Astrocyte of the cerebellum (primary cell): ENCODE data around the gene LILRB4.

Experiments used
- DNase-seq: peaks from one replicate; pipeline ENCODE4 v3.0.0-alpha.2; 2011; ENCODE audit warnings: low read depth
- H3K4me3 ChIP-seq: 2 replicates; pipeline ENCODE4 v1.5.1; 2011; ENCODE audit warnings: mild to moderate bottlenecking, low read depth, low read length, moderate library complexity
- in situ Hi-C: cut with HindIII; loops from 2 replicates; pipeline ENCODE4 v1.10.0; 2017; ENCODE audit warnings: low sequenced_read_pairs
- TF ChIP-seq, protein P1 (sequence below): IDR thresholded peaks from 2 replicates; pipeline ENCODE4 v1.5.1; 2012; ENCODE audit warnings: low read length, low read depth, moderate library complexity, mild to moderate bottlenecking; ENCODE audit errors: missing control alignments

Gene LILRB4

DNA sequence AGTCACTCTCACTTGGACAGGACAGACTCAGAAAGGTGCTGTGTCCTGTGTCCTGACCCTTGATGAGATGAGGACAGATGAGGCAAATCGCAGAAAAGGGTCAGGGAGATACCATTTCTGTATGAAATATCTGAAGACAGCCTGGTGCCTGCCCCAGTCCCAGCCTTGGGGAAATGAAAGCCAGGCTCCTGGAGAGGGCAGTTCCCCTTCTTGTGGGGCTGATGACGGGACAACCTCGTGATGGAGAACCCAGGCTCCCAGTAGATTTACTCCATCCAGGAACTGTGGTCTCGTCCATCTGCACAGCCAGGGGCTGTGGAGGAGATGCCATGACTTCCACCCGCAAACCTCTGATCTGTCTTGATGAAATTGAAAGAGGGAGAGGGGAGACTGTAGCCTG, 18.7 kb upstream of the LILRB4 start:
- DNase-seq = no peak
- TF ChIP-seq, protein P1, sequence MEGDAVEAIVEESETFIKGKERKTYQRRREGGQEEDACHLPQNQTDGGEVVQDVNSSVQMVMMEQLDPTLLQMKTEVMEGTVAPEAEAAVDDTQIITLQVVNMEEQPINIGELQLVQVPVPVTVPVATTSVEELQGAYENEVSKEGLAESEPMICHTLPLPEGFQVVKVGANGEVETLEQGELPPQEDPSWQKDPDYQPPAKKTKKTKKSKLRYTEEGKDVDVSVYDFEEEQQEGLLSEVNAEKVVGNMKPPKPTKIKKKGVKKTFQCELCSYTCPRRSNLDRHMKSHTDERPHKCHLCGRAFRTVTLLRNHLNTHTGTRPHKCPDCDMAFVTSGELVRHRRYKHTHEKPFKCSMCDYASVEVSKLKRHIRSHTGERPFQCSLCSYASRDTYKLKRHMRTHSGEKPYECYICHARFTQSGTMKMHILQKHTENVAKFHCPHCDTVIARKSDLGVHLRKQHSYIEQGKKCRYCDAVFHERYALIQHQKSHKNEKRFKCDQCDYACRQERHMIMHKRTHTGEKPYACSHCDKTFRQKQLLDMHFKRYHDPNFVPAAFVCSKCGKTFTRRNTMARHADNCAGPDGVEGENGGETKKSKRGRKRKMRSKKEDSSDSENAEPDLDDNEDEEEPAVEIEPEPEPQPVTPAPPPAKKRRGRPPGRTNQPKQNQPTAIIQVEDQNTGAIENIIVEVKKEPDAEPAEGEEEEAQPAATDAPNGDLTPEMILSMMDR = no peak
- in situ Hi-C loops = no loop called here
- H3K4me3 ChIP-seq = no peak overlapping the region

DNA sequence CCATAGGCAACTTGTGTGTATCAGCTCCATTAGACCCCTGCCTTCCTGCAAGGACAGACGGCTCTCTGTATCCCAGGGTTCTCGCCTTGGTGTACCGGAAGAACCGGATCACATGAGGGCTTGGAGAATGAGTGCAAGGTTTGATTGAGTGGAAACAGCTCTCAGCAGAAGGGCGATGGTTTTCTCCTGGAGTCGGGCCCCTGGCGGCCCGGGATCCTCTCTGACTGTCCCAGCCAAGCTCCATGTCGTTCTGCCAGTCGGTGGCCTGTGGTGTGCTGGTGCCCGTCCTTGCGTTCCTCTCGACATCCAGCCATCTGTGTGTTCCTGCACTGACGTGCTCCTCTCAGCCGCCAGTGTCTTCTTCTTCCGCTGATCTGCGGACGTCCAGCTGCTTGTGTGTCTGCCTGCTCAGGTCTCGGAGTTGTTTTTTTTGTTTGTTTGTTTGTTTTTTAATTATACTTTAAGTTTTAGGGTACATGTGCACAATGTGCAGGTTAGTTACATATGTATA, 16.4 kb upstream of the LILRB4 start:
- TF ChIP-seq, protein P1 = no peak
- H3K4me3 ChIP-seq = no peak overlapping the region
- no peak for DNase-seq
- in situ Hi-C loops = no loop called here

DNA sequence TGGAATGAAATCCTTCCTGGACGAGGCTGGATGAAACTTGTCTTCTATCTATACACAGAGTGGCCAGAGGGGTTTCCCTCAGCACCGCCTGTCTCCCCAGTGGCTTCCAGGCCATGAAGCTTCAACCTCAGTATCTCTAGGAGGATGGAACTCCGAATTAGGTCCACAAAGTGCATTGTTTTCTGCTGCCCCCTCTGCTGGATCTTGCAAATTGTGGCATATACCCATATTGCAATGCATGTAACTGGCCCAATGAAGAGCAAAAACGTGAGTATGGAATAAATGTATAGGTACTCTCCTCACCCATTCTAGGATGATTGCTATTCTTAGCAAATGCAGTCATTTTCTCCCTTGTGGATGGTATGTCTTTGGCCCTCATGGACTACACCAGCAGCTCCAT, 14.7 kb upstream of the LILRB4 start:
- H3K4me3 ChIP-seq = no peak overlapping the region
- in situ Hi-C loops = no loop called here
- no peak for DNase-seq
- TF ChIP-seq, protein P1 = no peak

DNA sequence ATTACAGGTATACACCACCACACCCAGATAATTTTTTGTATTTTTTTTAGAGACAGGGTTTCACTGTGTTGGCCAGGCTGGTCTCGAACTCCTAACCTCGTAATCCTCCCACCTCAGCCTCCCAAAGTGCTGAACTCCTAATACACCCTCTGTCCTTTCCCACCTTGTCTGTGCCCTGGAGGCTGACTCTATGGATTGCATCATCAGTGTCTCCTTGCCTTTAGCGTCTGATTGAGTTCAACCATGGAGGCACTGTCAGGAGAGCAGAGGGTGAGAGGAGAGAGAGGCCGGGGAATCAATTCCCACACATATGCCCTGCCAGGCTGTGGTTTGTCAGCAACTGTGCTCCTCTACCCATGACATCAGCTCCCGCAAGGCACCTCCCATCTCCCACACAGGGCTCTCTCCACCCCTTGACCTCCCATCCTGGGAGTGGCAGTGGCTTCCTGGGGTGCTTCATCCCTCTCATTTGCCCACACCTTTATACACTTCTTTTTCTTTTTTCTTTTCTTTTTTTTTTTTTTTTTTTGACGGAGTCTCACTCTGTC, 12.6 kb upstream of the LILRB4 start:
- DNase-seq = no peak
- in situ Hi-C loops = no loop called here
- TF ChIP-seq, protein P1 = no peak
- H3K4me3 ChIP-seq = no peak overlapping the region

DNA sequence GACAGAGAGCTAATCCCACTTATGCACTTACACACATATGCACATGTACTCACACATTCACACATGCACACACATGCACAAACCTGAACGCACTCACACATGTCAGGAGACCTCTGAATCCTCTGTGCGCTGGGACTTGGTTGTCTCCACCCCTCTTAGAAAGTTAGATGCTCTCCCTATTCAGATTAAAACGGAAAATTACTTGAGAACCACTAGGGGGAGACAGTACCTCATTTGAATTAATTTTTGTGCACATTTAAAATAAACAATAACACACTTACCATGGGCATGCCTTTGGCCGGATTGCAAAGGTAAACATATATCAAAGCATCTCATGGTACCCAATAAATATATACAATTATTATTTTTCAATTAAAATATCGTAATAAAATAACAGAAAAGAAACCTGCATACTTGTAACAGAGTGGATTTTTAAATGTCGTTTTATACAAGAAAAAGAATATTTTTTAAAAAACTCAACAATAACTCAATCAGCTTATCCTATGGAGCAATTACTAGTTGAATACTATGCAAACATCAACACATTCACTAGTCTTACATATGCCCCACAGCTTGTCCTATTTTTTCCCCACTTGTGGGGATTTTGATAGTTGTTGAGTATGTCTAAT, 9.5 kb upstream of the LILRB4 start:
- no peak for DNase-seq
- in situ Hi-C loops = no loop called here
- TF ChIP-seq, protein P1 = peak; percentile 20

DNA sequence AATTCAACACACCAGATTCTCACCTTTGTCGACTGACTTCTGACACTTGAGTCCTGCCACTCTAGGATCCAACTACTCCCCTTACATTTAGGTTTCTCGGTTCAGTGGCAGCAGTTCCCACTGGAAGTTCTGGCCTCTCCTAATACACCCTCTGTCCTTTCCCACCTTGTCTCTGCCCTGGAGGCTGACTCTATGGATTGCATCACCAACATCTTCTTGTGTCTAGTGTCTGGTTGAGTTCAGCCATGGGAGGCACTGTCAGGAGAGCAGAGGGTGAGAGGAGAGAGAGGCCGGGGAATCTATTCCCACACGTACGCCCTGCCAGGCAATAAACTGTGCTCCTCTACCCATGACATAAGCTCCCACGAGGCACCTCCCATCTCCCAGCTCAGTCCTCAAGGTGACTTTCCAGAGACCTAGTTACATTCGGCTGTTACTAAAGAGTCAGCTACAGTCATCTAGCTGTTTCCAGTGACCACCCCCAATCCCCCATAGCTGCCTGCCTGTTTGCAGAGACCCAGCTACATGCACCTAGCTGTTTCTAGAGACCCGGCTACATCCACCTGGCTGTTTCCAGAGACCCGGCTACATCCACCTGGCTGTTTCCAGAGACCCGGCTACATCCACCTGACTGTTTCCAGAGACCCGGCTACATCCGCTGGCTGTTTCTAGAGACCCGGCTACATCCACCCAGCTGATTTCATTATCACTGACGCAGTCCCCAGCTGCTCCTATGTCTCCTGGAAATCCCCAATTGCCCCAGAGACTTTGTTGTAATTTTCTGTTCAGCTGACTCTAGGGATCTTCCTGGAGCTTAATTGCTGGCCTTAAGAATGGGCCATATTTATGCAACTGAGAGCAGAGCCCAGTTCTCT, 8.1 kb upstream of the LILRB4 start:
- H3K4me3 ChIP-seq = no peak overlapping the region
- DNase-seq = no peak
- in situ Hi-C loops = no loop called here
- TF ChIP-seq, protein P1 = no peak

More for the DNA sequence above, 9.5 kb upstream of the LILRB4 start:
- H3K4me3 ChIP-seq = no peak overlapping the region
